GM04503 (cell line): ENCODE results near the gene IL1RAP.
"Not testable (repeated sequence)": the region's sequence is repeated elsewhere in the genome, so short reads cannot be mapped to it uniquely, and the experiment has no call there.

ENCODE experiments used
- DNase-seq: peaks from one replicate; pipeline ENCODE4 v3.0.0-alpha.2; 2012; ENCODE audit warnings: low read depth

The IL1RAP gene

GRCh38 chr3:190671658-190672057 lies 157.8 kb downstream of the IL1RAP start:
- peak; percentile 27 for DNase-seq

- peak; percentile 46 for DNase-seq
Measured at GRCh38 chr3:190673148-190673547, 159.3 kb downstream of the IL1RAP start.

GRCh38 chr3:190676481-190676880 lies 162.6 kb downstream of the IL1RAP start:
- no peak for DNase-seq

- DNase-seq, result no peak
Measured at GRCh38 chr3:190677001-190677400, 163.1 kb downstream of the IL1RAP start.

- DNase-seq, result not testable (repeated sequence)
Measured at GRCh38 chr3:190677868-190678267, 164.0 kb downstream of the IL1RAP start.

GRCh38 chr3:190680691-190681090 lies 166.8 kb downstream of the IL1RAP start:
- no peak for DNase-seq

- no peak for DNase-seq
Measured at GRCh38 chr3:190684776-190685175, 170.9 kb downstream of the IL1RAP start.

GRCh38 chr3:190686011-190686410 lies 172.1 kb downstream of the IL1RAP start:
- no peak for DNase-seq

GRCh38 chr3:190690246-190690645 lies 176.4 kb downstream of the IL1RAP start:
- no peak for DNase-seq

GRCh38 chr3:190692256-190692655 lies 178.4 kb downstream of the IL1RAP start:
- DNase-seq, result no peak

GRCh38 chr3:190694335-190695001 lies 180.6 kb downstream of the IL1RAP start:
- no peak for DNase-seq

- DNase-seq, result no peak
Measured at GRCh38 chr3:190695225-190695624, 181.3 kb downstream of the IL1RAP start.

GRCh38 chr3:190695994-190696393 lies 182.1 kb downstream of the IL1RAP start:
- no peak for DNase-seq

GRCh38 chr3:190696777-190697501 lies 183.1 kb downstream of the IL1RAP start:
- no peak for DNase-seq

- no peak for DNase-seq
Measured at GRCh38 chr3:190697502-190697830, 183.6 kb downstream of the IL1RAP start.

GRCh38 chr3:190697901-190698300 lies 184.0 kb downstream of the IL1RAP start:
- peak; percentile 58 for DNase-seq

GRCh38 chr3:190699776-190700175 lies 185.9 kb downstream of the IL1RAP start:
- DNase-seq, result no peak

- DNase-seq, result no peak
Measured at GRCh38 chr3:190701096-190701532, 187.2 kb downstream of the IL1RAP start.

- no peak for DNase-seq
Measured at GRCh38 chr3:190706582-190706981, 192.7 kb downstream of the IL1RAP start.
